ENCODE data around the gene AFAP1L2.

DNA sequence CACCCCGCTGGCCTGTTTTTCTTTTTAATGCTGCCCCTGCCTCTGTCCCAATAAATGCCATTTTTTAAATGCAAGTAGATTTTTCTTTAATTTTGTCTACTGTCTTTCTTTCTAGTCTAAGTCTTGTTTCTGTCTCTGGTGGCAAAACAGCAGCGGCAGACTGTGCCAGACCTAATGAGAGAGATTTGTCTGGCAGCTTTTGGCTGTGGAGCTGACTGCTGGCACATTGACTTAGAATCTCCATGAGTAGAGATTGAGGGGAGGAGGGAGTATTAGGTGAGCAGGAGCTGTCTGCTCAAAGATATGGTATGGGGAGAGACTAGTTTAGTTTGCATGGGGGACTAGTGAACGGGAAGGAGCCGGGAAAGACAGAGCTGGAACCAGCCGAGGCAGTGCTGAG lies 152.2 kb downstream of the AFAP1L2 start:
- TF ChIP-seq CTCF (conservative IDR thresholded peaks at IDR 0.05; ENCODE audit: low read length) (no peak), EZH2phosphoT487 (IDR thresholded peaks at IDR 0.05; ENCODE audit: borderline replicate concordance) (no peak)
